H1 (cell line): ENCODE measurements around the gene CXCL14. TPM values are rescaled to one million over a fixed set of nuclear protein-coding genes. Genes with fewer than 3 reads are reported as not detected.
A peak's percentile ranks its signal among the peaks of the same experiment; 100 is the strongest.

Source experiments
- CTCF ChIA-PET: fragments of 300-600 bp; sonication (Branson Sonifier 250); formaldehyde crosslinking; loops from one replicate; lab custom pipeline; 2021; ENCODE audit not compliant: partially characterized antibody; lab: Charles Lee
- POLR2A ChIA-PET: fragments of 300-600 bp; sonication (Branson Sonifier 250); formaldehyde crosslinking; loops from one replicate; lab custom pipeline; 2021; ENCODE audit warnings: inconsistent platforms; ENCODE audit not compliant: partially characterized antibody; lab: Charles Lee
- DNase-seq, 2 experiments: peaks; one replicate each; pipeline versions ENCODE4 v3.0.0 to v3.0.0-alpha.2; 2010 to 2022; ENCODE audit warnings: low spot score in 2 of 2, low read depth in 1 of 2, mixed read lengths in 1 of 2
- FAIRE-seq: peaks from 2 replicates; lab custom pipeline; 2011; peaks lifted over from hg19 to GRCh38; lab: Jason Lieb, UNC
- H2AFZ ChIP-seq: 2 replicates; pipeline ENCODE4 v1.8.1; 2012; ENCODE audit warnings: low read length, inconsistent platforms
- H2AK5ac ChIP-seq: 2 replicates; pipeline ENCODE4 v1.6.1; 2013; ENCODE audit warnings: low read depth, low read length
- H2BK120ac ChIP-seq: replicated peaks from 2 replicates; pipeline ENCODE3; 2013; ENCODE audit warnings: low read depth, low read length, inconsistent platforms
- H2BK12ac ChIP-seq: 2 replicates; pipeline ENCODE4 v1.6.1; 2013; ENCODE audit warnings: low read depth, low read length
- H2BK15ac ChIP-seq: 2 replicates; pipeline ENCODE4 v1.6.1; 2013; ENCODE audit warnings: low read length
- H2BK20ac ChIP-seq: 2 replicates; pipeline ENCODE4 v1.6.1; 2013; ENCODE audit warnings: low read length
- H2BK5ac ChIP-seq: 2 replicates; pipeline ENCODE4 v1.6.1; 2013; ENCODE audit warnings: low read depth, low read length
- H3K14ac ChIP-seq: 2 replicates; pipeline ENCODE4 v1.6.1; 2013; ENCODE audit warnings: inconsistent platforms; ENCODE audit not compliant: insufficient read length
- H3K18ac ChIP-seq: 2 replicates; pipeline ENCODE4 v1.6.1; 2013; ENCODE audit warnings: low read length; ENCODE audit errors: extremely low read depth
- H3K23ac ChIP-seq: 2 replicates; pipeline ENCODE4 v1.6.1; 2013; ENCODE audit warnings: inconsistent platforms; ENCODE audit not compliant: insufficient read length
- H3K23me2 ChIP-seq: 2 replicates; pipeline ENCODE4 v1.6.1; 2013; ENCODE audit warnings: low read depth, low read length
- H3K27ac ChIP-seq: 2 replicates; pipeline ENCODE4 v1.6.1; 2011; ENCODE audit warnings: low read depth, low read length, inconsistent platforms
- H3K27me3 ChIP-seq, 4 experiments: replicated peaks in 1 of 4; 1 replicate in 1 of 4; 2 replicates in 3 of 4; pipeline versions ENCODE4 v1.6.1 to v1.8.1; 2011 to 2013; ENCODE audit warnings: low read length in 3 of 4, mild to moderate bottlenecking in 3 of 4, inconsistent platforms in 2 of 4, mixed read lengths in 2 of 4, moderate library complexity in 1 of 4; ENCODE audit not compliant: control insufficient read depth in 3 of 4, insufficient read depth in 3 of 4; ENCODE audit errors: extremely low read depth in 1 of 4
- H3K36me3 ChIP-seq, 4 experiments: 2 replicates each; pipeline versions ENCODE4 v1.6.1 to v1.8.1; 2011 to 2013; ENCODE audit warnings: mild to moderate bottlenecking in 4 of 4, low read length in 3 of 4, moderate library complexity in 2 of 4, control low read depth in 1 of 4, inconsistent platforms in 1 of 4; ENCODE audit not compliant: insufficient read depth in 4 of 4, control insufficient read depth in 2 of 4
- H3K4ac ChIP-seq: replicated peaks from 2 replicates; pipeline ENCODE3; 2013; ENCODE audit warnings: low read length, low read depth, mixed read lengths, inconsistent platforms; ENCODE audit not compliant: insufficient read length
- H3K4me1 ChIP-seq, 4 experiments: replicated peaks in 1 of 4; 1 replicate in 1 of 4; 2 replicates in 3 of 4; pipeline versions ENCODE4 v1.6.1 to v1.8.1; 2011 to 2013; ENCODE audit warnings: low read length in 3 of 4, inconsistent platforms in 2 of 4, mixed read lengths in 1 of 4; ENCODE audit not compliant: insufficient read depth in 4 of 4, control insufficient read depth in 3 of 4
- H3K4me2 ChIP-seq, 2 experiments: 2 replicates each; pipeline versions ENCODE4 v1.6.1 to v1.8.1; 2011 to 2013; ENCODE audit warnings: low read depth in 2 of 2, low read length in 2 of 2, control low read depth in 1 of 2, inconsistent platforms in 1 of 2, mild to moderate bottlenecking in 1 of 2; ENCODE audit not compliant: insufficient read depth in 1 of 2
- H3K4me3 ChIP-seq, 4 experiments: fragments of 200-600, 300-600 bp in 1 of 4; sonication (generic), shearing (Covaris generic), sonication (Bioruptor Twin) in 1 of 4; 2 replicates each; pipeline versions ENCODE4 v1.5.1 to v1.8.1; 2011 to 2016; ENCODE audit warnings: low read length in 4 of 4, low read depth in 3 of 4, control low read depth in 2 of 4, inconsistent platforms in 2 of 4, mild to moderate bottlenecking in 2 of 4, mixed read lengths in 1 of 4, moderate library complexity in 1 of 4; ENCODE audit not compliant: insufficient read depth in 2 of 4; ENCODE audit errors: extremely low read depth in 1 of 4
- H3K56ac ChIP-seq: replicated peaks from 2 replicates; pipeline ENCODE3; 2013; ENCODE audit warnings: low read depth, mild to moderate bottlenecking, mixed read lengths, low read length, inconsistent platforms; ENCODE audit not compliant: insufficient read length
- H3K79me1 ChIP-seq: 2 replicates; pipeline ENCODE4 v1.6.1; 2013; ENCODE audit warnings: low read depth, low read length, control low read depth
- H3K79me2 ChIP-seq, 2 experiments: 2 replicates each; pipeline versions ENCODE4 v1.6.1 to v1.8.1; 2012 to 2013; ENCODE audit warnings: low read length in 2 of 2, mild to moderate bottlenecking in 2 of 2, inconsistent platforms in 1 of 2; ENCODE audit not compliant: insufficient read depth in 2 of 2, control insufficient read depth in 1 of 2
- H3K9ac ChIP-seq, 4 experiments: replicated peaks in 1 of 4; 1 replicate in 1 of 4; 2 replicates in 3 of 4; pipeline versions ENCODE4 v1.6.1 to v1.8.1; 2011 to 2013; ENCODE audit warnings: low read depth in 3 of 4, low read length in 3 of 4, control low read depth in 2 of 4, mild to moderate bottlenecking in 2 of 4, moderate library complexity in 2 of 4, inconsistent platforms in 1 of 4; ENCODE audit errors: extremely low read depth in 1 of 4
- H3K9me3 ChIP-seq, 2 experiments: 2 replicates each; pipeline versions ENCODE4 v1.6.1 to v1.8.1; 2012 to 2013; ENCODE audit warnings: mild to moderate bottlenecking in 2 of 2, moderate library complexity in 2 of 2, control low read depth in 1 of 2, inconsistent platforms in 1 of 2, low read depth in 1 of 2, low read length in 1 of 2, mixed read lengths in 1 of 2; ENCODE audit not compliant: insufficient read depth in 2 of 2
- H4K20me1 ChIP-seq, 2 experiments: replicated peaks in 1 of 2; 2 replicates each; pipeline versions ENCODE3 to v1.8.1; 2011 to 2013; ENCODE audit warnings: inconsistent platforms in 2 of 2, low read length in 2 of 2, mild to moderate bottlenecking in 1 of 2; ENCODE audit not compliant: insufficient read depth in 2 of 2, control insufficient read depth in 1 of 2
- H4K5ac ChIP-seq: 2 replicates; pipeline ENCODE4 v1.6.1; 2013; ENCODE audit warnings: low read length, low read depth, mixed read lengths, inconsistent platforms; ENCODE audit not compliant: insufficient read length
- H4K8ac ChIP-seq: 2 replicates; pipeline ENCODE4 v1.8.0; 2013; ENCODE audit warnings: mild to moderate bottlenecking, moderate library complexity, low read length, inconsistent platforms; ENCODE audit not compliant: insufficient read depth; ENCODE audit errors: extremely low read depth
- H4K91ac ChIP-seq: replicated peaks from 2 replicates; pipeline ENCODE3; 2013; ENCODE audit warnings: low read length, mixed read lengths, inconsistent platforms; ENCODE audit not compliant: insufficient read length
- RXRA ChIP-seq: IDR thresholded peaks from 2 replicates; pipeline ENCODE4 v1.6.1; 2011; ENCODE audit warnings: low read depth, mild to moderate bottlenecking, low read length, moderate library complexity; ENCODE audit not compliant: insufficient read depth
- WGBS, 2 experiments: shearing (Covaris generic) in 1 of 2; methylation state at CpG; one replicate each; pipeline versions ENCODE4 v1.1.6 to v1.1.7; 2013 to 2015; ENCODE audit warnings: low lambda C conversion rate in 2 of 2, mixed read lengths in 2 of 2, inconsistent platforms in 1 of 2, low coverage in 1 of 2, missing lambda C conversion rate in 1 of 2; ENCODE audit not compliant: insufficient replicate concordance in 2 of 2, insufficient coverage in 1 of 2, insufficient read length in 1 of 2; ENCODE audit errors: extremely low coverage in 1 of 2, missing lambda C conversion rate in 1 of 2; 5-methylcytosine and 5-hydroxymethylcytosine counted together
- polyA plus RNA-seq, 7 experiments: library from polyadenylated mRNA; depleted of rRNA in 3 of 7; stranded (reverse) in 5 of 7; unstranded in 2 of 7; fragments of >200 nt in 5 of 7; fragments of 200-250 nt in 2 of 7; gene quantifications; 1 replicate in 5 of 7; 2 replicates in 1 of 7; 4 replicates in 1 of 7; pipeline versions ENCODE4 v1.2.1 to v1.2.3, GENCODE V29; 2011 to 2013; ENCODE audit warnings: missing spikeins in 2 of 7, mixed read lengths in 2 of 7
- total RNA-seq: library from RNA; stranded (reverse); fragmentation: NEBNext Ultra II Directional; extraction: Animal tissue kit (Norgen Biotek cat#: 25700); gene quantifications from 2 replicates; pipeline ENCODE4 v1.2.1, GENCODE V29; 2021

The CXCL14 gene
- total and polyA plus RNA-seq, 2 of the 8 experiments (the other 6 are each of a cell fraction or from before 2014, with no cell fraction given) = 1.5 to 1.8 TPM

DNA sequence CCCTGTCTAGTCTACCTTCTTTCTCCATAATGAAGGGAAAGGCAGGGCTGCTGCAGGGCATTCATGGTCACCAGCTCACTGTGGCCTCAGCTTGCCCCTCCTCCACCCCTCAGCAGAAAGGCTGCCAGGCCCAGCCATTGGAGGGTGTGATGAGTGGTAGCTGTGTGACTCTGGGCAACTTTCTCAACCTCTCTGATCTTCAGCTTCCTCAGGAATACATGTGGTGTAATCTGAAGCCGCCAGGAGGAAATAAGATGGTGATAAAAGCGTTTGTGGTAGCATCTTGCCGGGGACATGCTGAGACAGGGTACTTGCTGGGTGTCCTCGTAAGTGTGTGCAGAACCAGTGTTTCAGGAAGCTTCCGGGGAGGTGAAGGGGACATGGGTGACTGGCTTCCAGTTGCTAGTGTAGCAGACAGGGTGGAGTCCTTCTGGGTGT is 9.8 kb downstream of the CXCL14 start:
- Histone ChIP-seq H4K20me1 (no peaks in the 10 kb centered on the region), H2AFZ (no peak overlapping the region), H3K56ac (no peak overlapping the region), H3K27ac (no peak overlapping the region), H3K18ac (no peak overlapping the region), H3K4me3 (no peak overlapping the region), H2BK5ac (0 out of 2 replicates have a peak overlapping the region, but pooled peaks have one; percentile 8), H4K5ac (no peak overlapping the region), H3K79me1 (no peaks in the 10 kb centered on the region), H2BK15ac (no peak overlapping the region), H3K4ac (no peak overlapping the region), H2BK12ac (peak overlapping the region; percentile 63; the same call in 1 of the 2 replicates), H4K8ac (no peak overlapping the region; the same call in 1 of the 2 replicates)
- DNase-seq (no peak), FAIRE-seq (no peak)
- WGBS, 2 experiments = 84% methylated on average over 5 of the region's 5 CpGs; no CpG with 5 or more reads in 1 of the 2 experiments
- POLR2A ChIA-PET = no interaction called here
- TF ChIP-seq RXRA = no peak
- TF ChIP-seq, all 59 proteins: peak for 0
- Histone ChIP-seq H2BK120ac (no peak overlapping the region), H3K9ac (no peak overlapping the region), H3K27me3 (peaks cover 0 to 1% (median 0%) of the 10 kb centered on the region in 4 experiments; a peak in 2 of 7 replicates), H2AK5ac (no peak overlapping the region), H3K36me3 (no peaks in the 10 kb centered on the region), H3K23me2 (no peaks in the 10 kb centered on the region), H3K9me3 (no peaks in the 10 kb centered on the region), H3K23ac (no peak overlapping the region), H3K4me1 (peaks cover 0 to 21% (median 9%) of the 10 kb centered on the region in 4 experiments; a peak in 5 of 7 replicates), H3K14ac (no peak overlapping the region), H2BK20ac (no peak overlapping the region), H3K4me2 (no peak overlapping the region), H4K91ac (no peak overlapping the region), H3K79me2 (no peaks in the 10 kb centered on the region)
- CTCF ChIA-PET = interaction anchor here (1.0 to 20.6 kb wide), 13 partner anchors 5 to 408 kb away, joined by 3 to 547 read pairs (median 6); partner anchors contain the start of genes CXCL14 and SLC25A48
